ENCODE data around the gene MYL5. TPM values are rescaled to one million over a fixed set of nuclear protein-coding genes. Genes with fewer than 3 reads are reported as not detected.

The MYL5 gene
- total RNA-seq, 4 donors from 2014 or later, result 5.2 to 32.8 (median 12.9) TPM

GRCh38 chr4:656436-657337 lies 17.7 kb upstream of the MYL5 start:
- 71% methylated on average over 49 to 52 of the region's 58 CpGs for WGBS, 2 donors
- H3K36me3 ChIP-seq, result no peaks in the 10 kb centered on the region
- TF ChIP-seq POLR2A (IDR thresholded peaks at IDR 0.05) (no peak), EP300 (IDR thresholded peaks at IDR 0.05) (no peak), CTCF (IDR thresholded peaks at IDR 0.05) (no peak)
- DNase-seq (ENCODE audit: low spot score in 2 of 2), result no peak
- peaks cover 0 to 13% of the 10 kb centered on the region in 2 donors for H3K27me3 ChIP-seq
- no peaks in the 10 kb centered on the region for H3K4me1 ChIP-seq
- H3K27ac ChIP-seq, result no peak overlapping the region
- no peaks in the 10 kb centered on the region for H3K9me3 ChIP-seq
- no peak overlapping the region for H3K4me3 ChIP-seq

GRCh38 chr4:657338-657833 lies 17.0 kb upstream of the MYL5 start:
- WGBS, 2 donors, result 80% methylated on average over 1 to 18 of the region's 23 CpGs
- DNase-seq (ENCODE audit: low spot score in 2 of 2), result no peak
- H3K4me3 ChIP-seq, result no peak overlapping the region
- H3K27me3 ChIP-seq, result peaks cover 0 to 14% of the 10 kb centered on the region in 2 donors
- H3K36me3 ChIP-seq, result no peaks in the 10 kb centered on the region
- no peaks in the 10 kb centered on the region for H3K9me3 ChIP-seq
- H3K27ac ChIP-seq, result no peak overlapping the region
- TF ChIP-seq POLR2A (IDR thresholded peaks at IDR 0.05), result no peak
- TF ChIP-seq EP300 (IDR thresholded peaks at IDR 0.05), result no peak
- TF ChIP-seq CTCF (IDR thresholded peaks at IDR 0.05), result no peak
- H3K4me1 ChIP-seq, result no peaks in the 10 kb centered on the region

- TF ChIP-seq CTCF (IDR thresholded peaks at IDR 0.05), result no peak
- TF ChIP-seq EP300 (IDR thresholded peaks at IDR 0.05), result no peak
- TF ChIP-seq POLR2A (IDR thresholded peaks at IDR 0.05), result no peak
- 68 to 88% methylated on average over 22 to 23 of the region's 27 CpGs for WGBS, 2 donors
- DNase-seq (ENCODE audit: low spot score in 2 of 2), result no peak
- no peaks in the 10 kb centered on the region for H3K9me3 ChIP-seq
- no peaks in the 10 kb centered on the region for H3K36me3 ChIP-seq
- H3K27ac ChIP-seq, result no peak overlapping the region
- H3K27me3 ChIP-seq, result peaks cover 0 to 19% of the 10 kb centered on the region in 2 donors
- peaks cover 0 to under 1% (median 0%) of the 10 kb centered on the region in 4 donors for H3K4me1 ChIP-seq
- H3K4me3 ChIP-seq, result no peak overlapping the region
Measured at GRCh38 chr4:657834-658667, 16.3 kb upstream of the MYL5 start.

- H3K4me1 ChIP-seq, result peaks cover 0 to 10% (median 0%) of the 10 kb centered on the region in 4 donors
- H3K27me3 ChIP-seq, result peaks cover 0 to 19% of the 10 kb centered on the region in 2 donors
Measured at GRCh38 chr4:658681-659667, 15.4 kb upstream of the MYL5 start.

More at GRCh38 chr4:658681-659667, 15.4 kb upstream of the MYL5 start:
- no peak for DNase-seq (ENCODE audit: low spot score in 2 of 2)
- no peaks in the 10 kb centered on the region for H3K9me3 ChIP-seq
- H3K36me3 ChIP-seq, result no peaks in the 10 kb centered on the region
- TF ChIP-seq POLR2A (IDR thresholded peaks at IDR 0.05) (no peak), CTCF (IDR thresholded peaks at IDR 0.05) (no peak), EP300 (IDR thresholded peaks at IDR 0.05) (no peak)
- WGBS, 2 donors, result 93% methylated on average over 30 to 32 of the region's 32 CpGs
- no peak overlapping the region for H3K27ac ChIP-seq
- H3K4me3 ChIP-seq, result no peak overlapping the region

Data from tibial nerve (tissue), 4 donors.